GM18909 (cell line): Measurements from ENCODE around the gene B3GNT3.

Source experiments
- ATAC-seq: cut with Tn5 transposase; IDR thresholded peaks from one replicate; pipeline ENCODE4 v1.9.1; 2021; ENCODE audit warnings: mild to moderate bottlenecking; ENCODE audit not compliant: unreplicated experiment, poor library complexity

B3GNT3 gene

GRCh38 chr19:17830567-17831418, 35.9 kb downstream of the B3GNT3 start:
- ATAC-seq: no peak

GRCh38 chr19:17831419-17831888, 36.5 kb downstream of the B3GNT3 start:
- ATAC-seq: no peak

GRCh38 chr19:17832443-17833208, 37.7 kb downstream of the B3GNT3 start:
- no peak for ATAC-seq

- ATAC-seq: no peak
Observed at GRCh38 chr19:17834350-17835181, 39.6 kb downstream of the B3GNT3 start.

GRCh38 chr19:17835182-17836006, 40.5 kb downstream of the B3GNT3 start:
- no peak for ATAC-seq

- ATAC-seq: no peak
Observed at GRCh38 chr19:17836530-17836929, 41.6 kb downstream of the B3GNT3 start.

GRCh38 chr19:17837972-17838371, 43.0 kb downstream of the B3GNT3 start:
- ATAC-seq: no peak

GRCh38 chr19:17840019-17840418, 45.1 kb downstream of the B3GNT3 start:
- no peak for ATAC-seq

GRCh38 chr19:17841371-17841809, 46.5 kb downstream of the B3GNT3 start:
- ATAC-seq: no peak

GRCh38 chr19:17841810-17842662, 47.1 kb downstream of the B3GNT3 start:
- no peak for ATAC-seq

GRCh38 chr19:17842663-17843291, 47.8 kb downstream of the B3GNT3 start:
- no peak for ATAC-seq

GRCh38 chr19:17843292-17843827, 48.4 kb downstream of the B3GNT3 start:
- ATAC-seq: no peak

- ATAC-seq: no peak
Observed at GRCh38 chr19:17843908-17844490, 49.1 kb downstream of the B3GNT3 start.

- ATAC-seq: no peak
Observed at GRCh38 chr19:17846146-17846545, 51.2 kb downstream of the B3GNT3 start.

GRCh38 chr19:17847538-17848366, 52.8 kb downstream of the B3GNT3 start, which contains the start of gene JAK3:
Gene JAK3, minus strand, starts transcription at chr19:17847982. Its CDS starts 3,565 bp downstream, at chr19:17844417.
- ATAC-seq: peak; percentile 51

GRCh38 chr19:17848595-17849292, 53.8 kb downstream of the B3GNT3 start:
- ATAC-seq: no peak
